GM10248 (cell line): ENCODE measurements around the gene DTX4.

Source experiments
- CTCF ChIA-PET: fragments of 300-600 bp; sonication (Branson Sonifier 250); formaldehyde crosslinking; extraction: SDS; loops from one replicate; lab custom pipeline; 2021; ENCODE audit warnings: antibody characterized with exemption; lab: Yijun Ruan, JAX
- POLR2A ChIA-PET: fragments of 350-650 bp; sonication (Branson Sonifier 250); formaldehyde crosslinking; extraction: SDS; loops from one replicate; lab custom pipeline; 2020; ENCODE audit warnings: antibody characterized with exemption; lab: Yijun Ruan, JAX
- DNase-seq: peaks from one replicate; pipeline ENCODE4 v3.0.0; 2012; ENCODE audit errors: extremely low spot score
- CTCF ChIP-seq: IDR thresholded peaks from 2 replicates; pipeline ENCODE4 v1.5.1; 2012; ENCODE audit warnings: mild to moderate bottlenecking, low read depth; ENCODE audit errors: extremely low read depth, missing control alignments, control extremely low read depth

The DTX4 gene

GRCh38 chr11:59141673-59142460 lies 30.1 kb upstream of the DTX4 start:
- DNase-seq: no peak
- POLR2A ChIA-PET: interaction anchor here (1.4 kb wide), 1 partner anchor 16 kb away, joined by 8 read pairs; no protein-coding TSS in a partner anchor
- CTCF ChIA-PET: interaction anchor here (0.8 to 7.0 kb wide), 11 partner anchors 9 to 574 kb away, joined by 3 to 37 read pairs (median 4); partner anchors contain the start of gene DTX4
- no peak for TF ChIP-seq CTCF

GRCh38 chr11:59142530-59143507 lies 29.1 kb upstream of the DTX4 start, which contains the start of gene FAM111A:
Gene FAM111A (plus strand): TSS chr11:59142856. CDS start chr11:59148873, 6,017 bp downstream.
- POLR2A ChIA-PET: interaction anchor here (1.4 kb wide), 1 partner anchor 16 kb away, joined by 8 read pairs; no protein-coding TSS in a partner anchor
- DNase-seq: peak; percentile 82
- CTCF ChIA-PET: interaction anchor here (1.0 to 7.0 kb wide), 10 partner anchors 8 to 575 kb away, joined by 3 to 37 read pairs (median 4); partner anchors contain the start of gene DTX4
- peak; percentile 70 for TF ChIP-seq CTCF

- no peak for TF ChIP-seq CTCF
- DNase-seq: no peak
- ChIA-PET POLR2A (no interaction called here), CTCF (interaction anchor here (1.3 to 7.0 kb wide), 7 partner anchors 9 to 86 kb away, joined by 3 to 104 read pairs (median 12); partner anchors contain the start of gene DTX4)
Observed at GRCh38 chr11:59144096-59144495, 27.8 kb upstream of the DTX4 start.

GRCh38 chr11:59144579-59145345 lies 27.2 kb upstream of the DTX4 start:
- POLR2A ChIA-PET: interaction anchor here (0.6 to 0.7 kb wide), 3 partner anchors 37 to 471 kb away, joined by 3 to 7 read pairs (median 3); partner anchors contain the start of gene FAM111B
- TF ChIP-seq CTCF: no peak
- DNase-seq: peak; percentile 85
- CTCF ChIA-PET: interaction anchor here (1.3 to 7.0 kb wide), 7 partner anchors 9 to 86 kb away, joined by 3 to 104 read pairs (median 12); partner anchors contain the start of gene DTX4

GRCh38 chr11:59145534-59145933 lies 26.4 kb upstream of the DTX4 start:
- no peak for TF ChIP-seq CTCF
- POLR2A ChIA-PET: no interaction called here
- DNase-seq: no peak
- CTCF ChIA-PET: interaction anchor here (1.8 to 7.0 kb wide), 4 partner anchors 10 to 87 kb away, joined by 12 to 104 read pairs (median 37); partner anchors contain the start of gene DTX4
